ENCODE data around the gene TMEM141.

DNA sequence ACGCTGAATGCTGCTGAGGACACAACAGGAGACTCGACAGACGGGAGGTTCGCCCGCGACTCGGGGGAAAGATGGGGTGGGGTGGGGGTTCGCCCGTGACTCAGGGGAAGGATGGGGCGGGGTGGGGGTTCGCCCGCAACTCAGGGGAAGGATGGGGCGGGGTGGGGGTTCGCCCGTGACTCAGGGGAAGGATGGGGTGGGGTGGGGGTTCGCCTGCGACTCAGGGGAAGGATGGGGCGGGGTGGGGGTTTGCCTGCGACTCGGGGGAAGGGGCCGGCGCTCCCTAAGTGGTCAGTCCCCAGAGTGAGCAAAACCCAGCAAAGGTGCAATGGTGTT, 45.0 kb upstream of the TMEM141 start:
- TF ChIP-seq, protein P1, sequence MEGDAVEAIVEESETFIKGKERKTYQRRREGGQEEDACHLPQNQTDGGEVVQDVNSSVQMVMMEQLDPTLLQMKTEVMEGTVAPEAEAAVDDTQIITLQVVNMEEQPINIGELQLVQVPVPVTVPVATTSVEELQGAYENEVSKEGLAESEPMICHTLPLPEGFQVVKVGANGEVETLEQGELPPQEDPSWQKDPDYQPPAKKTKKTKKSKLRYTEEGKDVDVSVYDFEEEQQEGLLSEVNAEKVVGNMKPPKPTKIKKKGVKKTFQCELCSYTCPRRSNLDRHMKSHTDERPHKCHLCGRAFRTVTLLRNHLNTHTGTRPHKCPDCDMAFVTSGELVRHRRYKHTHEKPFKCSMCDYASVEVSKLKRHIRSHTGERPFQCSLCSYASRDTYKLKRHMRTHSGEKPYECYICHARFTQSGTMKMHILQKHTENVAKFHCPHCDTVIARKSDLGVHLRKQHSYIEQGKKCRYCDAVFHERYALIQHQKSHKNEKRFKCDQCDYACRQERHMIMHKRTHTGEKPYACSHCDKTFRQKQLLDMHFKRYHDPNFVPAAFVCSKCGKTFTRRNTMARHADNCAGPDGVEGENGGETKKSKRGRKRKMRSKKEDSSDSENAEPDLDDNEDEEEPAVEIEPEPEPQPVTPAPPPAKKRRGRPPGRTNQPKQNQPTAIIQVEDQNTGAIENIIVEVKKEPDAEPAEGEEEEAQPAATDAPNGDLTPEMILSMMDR (IDR thresholded peaks at IDR 0.05; ENCODE audit: control extremely low read depth in 1 of 3, insufficient read depth in 1 of 3, low read depth in 1 of 3, low read length in 3 of 3): no peak
- TF ChIP-seq SIN3A (conservative IDR thresholded peaks at IDR 0.05 in 1 of 2, IDR thresholded peaks at IDR 0.05 in 1 of 2; ENCODE audit: low read depth in 1 of 2, low read length in 2 of 2): no peak
- TF ChIP-seq EZH2 (IDR thresholded peaks at IDR 0.05; ENCODE audit: low read depth, low read length, severe bottlenecking): no peak
- no peak for TF ChIP-seq POLR2A (IDR thresholded peaks at IDR 0.05; ENCODE audit: control extremely low read depth in 1 of 2, low read depth in 2 of 2, low read length in 2 of 2)
- TF ChIP-seq MAFK (IDR thresholded peaks at IDR 0.05; ENCODE audit: low read depth, low read length): no peak
- TF ChIP-seq RNF2 (IDR thresholded peaks at IDR 0.05; ENCODE audit: borderline replicate concordance, low read depth, low read length, missing control alignments, poor library complexity, severe bottlenecking): no peak
- TF ChIP-seq, protein P2, sequence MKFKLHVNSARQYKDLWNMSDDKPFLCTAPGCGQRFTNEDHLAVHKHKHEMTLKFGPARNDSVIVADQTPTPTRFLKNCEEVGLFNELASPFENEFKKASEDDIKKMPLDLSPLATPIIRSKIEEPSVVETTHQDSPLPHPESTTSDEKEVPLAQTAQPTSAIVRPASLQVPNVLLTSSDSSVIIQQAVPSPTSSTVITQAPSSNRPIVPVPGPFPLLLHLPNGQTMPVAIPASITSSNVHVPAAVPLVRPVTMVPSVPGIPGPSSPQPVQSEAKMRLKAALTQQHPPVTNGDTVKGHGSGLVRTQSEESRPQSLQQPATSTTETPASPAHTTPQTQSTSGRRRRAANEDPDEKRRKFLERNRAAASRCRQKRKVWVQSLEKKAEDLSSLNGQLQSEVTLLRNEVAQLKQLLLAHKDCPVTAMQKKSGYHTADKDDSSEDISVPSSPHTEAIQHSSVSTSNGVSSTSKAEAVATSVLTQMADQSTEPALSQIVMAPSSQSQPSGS (IDR thresholded peaks at IDR 0.05; ENCODE audit: low read length): no peak

All from H1 (cell line).